Measurements from ENCODE around the gene OPN3. TPM values are rescaled to one million over a fixed set of nuclear protein-coding genes. Genes with fewer than 3 reads are reported as not detected.

Gene OPN3
- total and polyA plus RNA-seq, 9 of the 15 experiments (the other 6 are each of a cell fraction or from before 2014, with no cell fraction given): 4.2 to 34.6 (median 17.0) TPM

DNA sequence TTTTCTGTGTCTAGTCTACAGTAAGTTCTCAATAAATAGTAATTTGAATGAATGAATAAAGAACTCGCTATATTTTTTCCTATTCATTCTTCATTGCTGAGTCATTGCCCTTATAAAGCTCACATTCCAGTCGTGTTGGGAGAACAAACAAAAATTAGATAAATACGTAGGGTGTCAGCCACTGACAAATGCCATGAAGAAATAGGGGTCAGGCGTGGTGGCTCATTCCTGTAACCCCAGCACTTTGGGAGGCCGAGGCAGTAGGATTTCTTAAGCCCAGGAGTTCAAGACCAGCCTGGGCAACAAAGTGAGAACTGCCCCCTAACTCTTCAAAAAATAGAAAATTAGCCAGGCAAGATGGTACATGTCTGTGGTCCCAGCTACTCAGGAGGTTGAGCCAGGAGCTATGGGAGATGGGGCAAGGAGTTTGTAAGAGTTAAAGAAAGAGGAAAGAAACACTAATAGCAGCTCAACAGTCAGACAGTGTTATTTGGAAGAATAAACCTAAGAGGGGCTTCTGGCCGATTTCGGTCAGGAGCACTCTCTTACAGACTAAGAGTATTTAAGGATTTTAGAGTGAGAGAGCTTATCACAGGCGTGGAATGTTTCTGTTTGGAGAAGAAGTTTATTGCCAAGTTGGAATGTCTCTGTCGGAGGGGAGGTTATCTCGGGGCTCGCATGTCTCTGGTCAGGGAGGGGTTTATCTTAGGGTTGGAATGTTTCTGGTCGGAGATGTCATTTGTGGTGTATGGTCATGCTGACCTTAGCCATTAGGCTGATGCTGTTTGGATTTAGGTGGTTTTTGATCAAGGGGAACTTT lies 1.8 kb upstream of the OPN3 start (continued):
- TF ChIP-seq, protein P1, sequence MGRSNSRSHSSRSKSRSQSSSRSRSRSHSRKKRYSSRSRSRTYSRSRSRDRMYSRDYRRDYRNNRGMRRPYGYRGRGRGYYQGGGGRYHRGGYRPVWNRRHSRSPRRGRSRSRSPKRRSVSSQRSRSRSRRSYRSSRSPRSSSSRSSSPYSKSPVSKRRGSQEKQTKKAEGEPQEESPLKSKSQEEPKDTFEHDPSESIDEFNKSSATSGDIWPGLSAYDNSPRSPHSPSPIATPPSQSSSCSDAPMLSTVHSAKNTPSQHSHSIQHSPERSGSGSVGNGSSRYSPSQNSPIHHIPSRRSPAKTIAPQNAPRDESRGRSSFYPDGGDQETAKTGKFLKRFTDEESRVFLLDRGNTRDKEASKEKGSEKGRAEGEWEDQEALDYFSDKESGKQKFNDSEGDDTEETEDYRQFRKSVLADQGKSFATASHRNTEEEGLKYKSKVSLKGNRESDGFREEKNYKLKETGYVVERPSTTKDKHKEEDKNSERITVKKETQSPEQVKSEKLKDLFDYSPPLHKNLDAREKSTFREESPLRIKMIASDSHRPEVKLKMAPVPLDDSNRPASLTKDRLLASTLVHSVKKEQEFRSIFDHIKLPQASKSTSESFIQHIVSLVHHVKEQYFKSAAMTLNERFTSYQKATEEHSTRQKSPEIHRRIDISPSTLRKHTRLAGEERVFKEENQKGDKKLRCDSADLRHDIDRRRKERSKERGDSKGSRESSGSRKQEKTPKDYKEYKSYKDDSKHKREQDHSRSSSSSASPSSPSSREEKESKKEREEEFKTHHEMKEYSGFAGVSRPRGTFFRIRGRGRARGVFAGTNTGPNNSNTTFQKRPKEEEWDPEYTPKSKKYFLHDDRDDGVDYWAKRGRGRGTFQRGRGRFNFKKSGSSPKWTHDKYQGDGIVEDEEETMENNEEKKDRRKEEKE (IDR thresholded peaks at IDR 0.05; ENCODE audit: borderline replicate concordance in 1 of 2, control insufficient read depth in 1 of 2, low read depth in 2 of 2, low read length in 1 of 2): no peak
- TF ChIP-seq, protein P2, sequence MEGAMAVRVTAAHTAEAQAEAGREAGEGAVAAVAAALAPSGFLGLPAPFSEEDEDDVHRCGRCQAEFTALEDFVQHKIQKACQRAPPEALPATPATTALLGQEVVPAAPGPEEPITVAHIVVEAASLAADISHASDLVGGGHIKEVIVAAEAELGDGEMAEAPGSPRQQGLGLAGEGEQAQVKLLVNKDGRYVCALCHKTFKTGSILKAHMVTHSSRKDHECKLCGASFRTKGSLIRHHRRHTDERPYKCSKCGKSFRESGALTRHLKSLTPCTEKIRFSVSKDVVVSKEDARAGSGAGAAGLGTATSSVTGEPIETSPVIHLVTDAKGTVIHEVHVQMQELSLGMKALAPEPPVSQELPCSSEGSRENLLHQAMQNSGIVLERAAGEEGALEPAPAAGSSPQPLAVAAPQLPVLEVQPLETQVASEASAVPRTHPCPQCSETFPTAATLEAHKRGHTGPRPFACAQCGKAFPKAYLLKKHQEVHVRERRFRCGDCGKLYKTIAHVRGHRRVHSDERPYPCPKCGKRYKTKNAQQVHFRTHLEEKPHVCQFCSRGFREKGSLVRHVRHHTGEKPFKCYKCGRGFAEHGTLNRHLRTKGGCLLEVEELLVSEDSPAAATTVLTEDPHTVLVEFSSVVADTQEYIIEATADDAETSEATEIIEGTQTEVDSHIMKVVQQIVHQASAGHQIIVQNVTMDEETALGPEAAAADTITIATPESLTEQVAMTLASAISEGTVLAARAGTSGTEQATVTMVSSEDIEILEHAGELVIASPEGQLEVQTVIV (CRISPR knock-in tag; IDR thresholded peaks at IDR 0.05; ENCODE audit: borderline replicate concordance): no peak
- TF ChIP-seq ZNF121 (CRISPR knock-in tag; conservative IDR thresholded peaks at IDR 0.05) (no peak), FUS (optimal IDR thresholded peaks at IDR 0.05; ENCODE audit: low read depth, low read length) (no peak), ZNF408 (CRISPR knock-in tag; IDR thresholded peaks at IDR 0.05; ENCODE audit: low read depth) (no peak)
- TF ChIP-seq, protein P3, sequence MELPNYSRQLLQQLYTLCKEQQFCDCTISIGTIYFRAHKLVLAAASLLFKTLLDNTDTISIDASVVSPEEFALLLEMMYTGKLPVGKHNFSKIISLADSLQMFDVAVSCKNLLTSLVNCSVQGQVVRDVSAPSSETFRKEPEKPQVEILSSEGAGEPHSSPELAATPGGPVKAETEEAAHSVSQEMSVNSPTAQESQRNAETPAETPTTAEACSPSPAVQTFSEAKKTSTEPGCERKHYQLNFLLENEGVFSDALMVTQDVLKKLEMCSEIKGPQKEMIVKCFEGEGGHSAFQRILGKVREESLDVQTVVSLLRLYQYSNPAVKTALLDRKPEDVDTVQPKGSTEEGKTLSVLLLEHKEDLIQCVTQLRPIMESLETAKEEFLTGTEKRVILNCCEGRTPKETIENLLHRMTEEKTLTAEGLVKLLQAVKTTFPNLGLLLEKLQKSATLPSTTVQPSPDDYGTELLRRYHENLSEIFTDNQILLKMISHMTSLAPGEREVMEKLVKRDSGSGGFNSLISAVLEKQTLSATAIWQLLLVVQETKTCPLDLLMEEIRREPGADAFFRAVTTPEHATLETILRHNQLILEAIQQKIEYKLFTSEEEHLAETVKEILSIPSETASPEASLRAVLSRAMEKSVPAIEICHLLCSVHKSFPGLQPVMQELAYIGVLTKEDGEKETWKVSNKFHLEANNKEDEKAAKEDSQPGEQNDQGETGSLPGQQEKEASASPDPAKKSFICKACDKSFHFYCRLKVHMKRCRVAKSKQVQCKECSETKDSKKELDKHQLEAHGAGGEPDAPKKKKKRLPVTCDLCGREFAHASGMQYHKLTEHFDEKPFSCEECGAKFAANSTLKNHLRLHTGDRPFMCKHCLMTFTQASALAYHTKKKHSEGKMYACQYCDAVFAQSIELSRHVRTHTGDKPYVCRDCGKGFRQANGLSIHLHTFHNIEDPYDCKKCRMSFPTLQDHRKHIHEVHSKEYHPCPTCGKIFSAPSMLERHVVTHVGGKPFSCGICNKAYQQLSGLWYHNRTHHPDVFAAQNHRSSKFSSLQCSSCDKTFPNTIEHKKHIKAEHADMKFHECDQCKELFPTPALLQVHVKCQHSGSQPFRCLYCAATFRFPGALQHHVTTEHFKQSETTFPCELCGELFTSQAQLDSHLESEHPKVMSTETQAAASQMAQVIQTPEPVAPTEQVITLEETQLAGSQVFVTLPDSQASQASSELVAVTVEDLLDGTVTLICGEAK (IDR thresholded peaks at IDR 0.05): no peak
- TF ChIP-seq, protein P3 (CRISPR knock-in tag; IDR thresholded peaks at IDR 0.05): no peak
